SK-N-SH treated with all-trans-retinoic acid at 6 μM for 48 hours (cell line): ENCODE results near the gene VAV3.
"Not testable (repeated sequence)": the region's sequence is repeated elsewhere in the genome, so short reads cannot be mapped to it uniquely, and the experiment has no call there.

Experiments used
- ARNTL ChIP-seq: fragments of 450-650 bp; formaldehyde crosslinking; IDR thresholded peaks from 2 replicates; pipeline ENCODE4 v1.5.0; 2020; ENCODE audit warnings: low read depth, mild to moderate bottlenecking, moderate library complexity, borderline replicate concordance
- CSRNP3 ChIP-seq: fragments of 250-450 bp; sonication (Bioruptor Pico); IDR thresholded peaks from 2 replicates; pipeline ENCODE4 v1.5.1; 2021; ENCODE audit warnings: mild to moderate bottlenecking, moderate library complexity
- GLIS3 ChIP-seq: fragments of 250-450 bp; sonication (Bioruptor Pico); IDR thresholded peaks from 2 replicates; pipeline ENCODE4 v1.5.0; 2020; ENCODE audit warnings: mild to moderate bottlenecking, moderate library complexity
- PATZ1 ChIP-seq: fragments of 250-450 bp; sonication (Bioruptor Pico); IDR thresholded peaks from 2 replicates; pipeline ENCODE4 v1.8.0; 2020; ENCODE audit warnings: mild to moderate bottlenecking, moderate library complexity, borderline replicate concordance
- POU6F1 ChIP-seq: fragments of 250-450 bp; sonication (Bioruptor Pico); IDR thresholded peaks from 2 replicates; pipeline ENCODE4 v1.8.0; 2021; ENCODE audit warnings: low read depth, mild to moderate bottlenecking, moderate library complexity, borderline replicate concordance
- RARB ChIP-seq: fragments of 250-450 bp; sonication (Bioruptor Pico); IDR thresholded peaks from 2 replicates; pipeline ENCODE4 v1.8.0; 2021; ENCODE audit warnings: mild to moderate bottlenecking, moderate library complexity
- SNAI2 ChIP-seq: fragments of 250-450 bp; sonication (Bioruptor Pico); IDR thresholded peaks from 2 replicates; pipeline ENCODE4 v1.5.0; 2020; ENCODE audit warnings: mild to moderate bottlenecking, moderate library complexity
- TCF4 ChIP-seq: fragments of 250-450 bp; sonication (Bioruptor Pico); IDR thresholded peaks from 2 replicates; pipeline ENCODE4 v1.8.0; 2021; ENCODE audit warnings: mild to moderate bottlenecking, moderate library complexity, borderline replicate concordance
- TOX ChIP-seq: fragments of 250-450 bp; sonication (Bioruptor Pico); IDR thresholded peaks from 2 replicates; pipeline ENCODE4 v1.8.0; 2021; ENCODE audit warnings: mild to moderate bottlenecking, moderate library complexity, borderline replicate concordance
- ZC3H10 ChIP-seq: fragments of 250-450 bp; sonication (Bioruptor Pico); IDR thresholded peaks from 2 replicates; pipeline ENCODE4 v1.5.1; 2021; ENCODE audit warnings: mild to moderate bottlenecking, moderate library complexity
- ZFP3 ChIP-seq: fragments of 250-450 bp; sonication (Bioruptor Pico); IDR thresholded peaks from 2 replicates; pipeline ENCODE4 v1.5.0; 2020; ENCODE audit warnings: mild to moderate bottlenecking, moderate library complexity
- ZNF70 ChIP-seq: fragments of 450-650 bp; formaldehyde crosslinking; IDR thresholded peaks from 2 replicates; pipeline ENCODE4 v1.5.0; 2020; ENCODE audit warnings: mild to moderate bottlenecking, moderate library complexity

- TF ChIP-seq GLIS3, PATZ1, TCF4, TOX, ARNTL, ZFP3, POU6F1, RARB, CSRNP3, ZC3H10, ZNF70, SNAI2 (CRISPR knock-in tag): not testable (repeated sequence)
Measured at GRCh38 chr1:107720210-107720609, 244.8 kb downstream of the VAV3 start.
